HG03066 (cell line): ENCODE results near the gene LMAN2L.

ENCODE experiments used
- ATAC-seq: cut with Tn5 transposase; IDR thresholded peaks from one replicate; pipeline ENCODE4 v1.9.1; 2021; ENCODE audit warnings: low read depth; ENCODE audit not compliant: unreplicated experiment

Gene LMAN2L, protein sequence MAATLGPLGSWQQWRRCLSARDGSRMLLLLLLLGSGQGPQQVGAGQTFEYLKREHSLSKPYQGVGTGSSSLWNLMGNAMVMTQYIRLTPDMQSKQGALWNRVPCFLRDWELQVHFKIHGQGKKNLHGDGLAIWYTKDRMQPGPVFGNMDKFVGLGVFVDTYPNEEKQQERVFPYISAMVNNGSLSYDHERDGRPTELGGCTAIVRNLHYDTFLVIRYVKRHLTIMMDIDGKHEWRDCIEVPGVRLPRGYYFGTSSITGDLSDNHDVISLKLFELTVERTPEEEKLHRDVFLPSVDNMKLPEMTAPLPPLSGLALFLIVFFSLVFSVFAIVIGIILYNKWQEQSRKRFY

DNA sequence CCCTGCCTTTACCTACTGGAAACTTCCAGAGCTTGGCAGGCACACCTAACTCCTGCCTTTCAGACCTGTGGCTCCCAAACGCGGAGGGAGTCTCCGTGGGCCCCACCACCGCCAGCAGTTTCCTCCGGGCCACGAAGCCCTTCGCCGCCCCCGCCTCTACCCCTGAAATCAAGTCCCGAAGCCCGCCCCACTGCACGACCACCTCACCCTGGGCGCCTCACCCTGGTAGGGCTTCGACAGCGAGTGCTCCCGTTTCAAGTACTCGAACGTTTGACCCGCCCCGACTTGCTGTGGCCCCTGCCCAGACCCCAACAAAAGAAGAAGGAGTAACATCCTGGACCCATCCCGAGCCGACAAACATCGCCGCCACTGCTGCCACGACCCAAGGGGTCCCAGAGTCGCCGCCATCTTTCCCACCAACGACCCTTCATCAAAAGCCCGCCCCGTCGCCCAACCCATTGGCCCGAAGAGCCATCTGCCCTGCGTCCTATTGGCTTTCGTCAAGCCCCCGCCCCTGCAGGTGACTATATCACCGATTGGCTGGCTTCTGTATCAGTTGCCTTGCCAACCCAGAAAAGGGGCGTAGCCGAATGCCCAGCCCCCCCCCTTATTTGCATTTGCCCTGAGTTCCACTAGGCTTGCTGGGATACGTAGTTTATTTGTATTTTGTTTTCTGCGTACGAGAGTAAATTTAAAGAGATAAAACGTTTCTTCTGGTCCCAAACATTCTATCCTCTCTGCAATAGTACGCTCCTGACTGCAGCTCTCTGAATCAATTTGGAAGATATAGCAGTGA is at the start of gene LMAN2L:
Gene LMAN2L (minus strand): TSS at position 432 of the 796 bp plus-strand sequence. CDS start 24 bp downstream, at position 408.
- ATAC-seq: peak; percentile 97

DNA sequence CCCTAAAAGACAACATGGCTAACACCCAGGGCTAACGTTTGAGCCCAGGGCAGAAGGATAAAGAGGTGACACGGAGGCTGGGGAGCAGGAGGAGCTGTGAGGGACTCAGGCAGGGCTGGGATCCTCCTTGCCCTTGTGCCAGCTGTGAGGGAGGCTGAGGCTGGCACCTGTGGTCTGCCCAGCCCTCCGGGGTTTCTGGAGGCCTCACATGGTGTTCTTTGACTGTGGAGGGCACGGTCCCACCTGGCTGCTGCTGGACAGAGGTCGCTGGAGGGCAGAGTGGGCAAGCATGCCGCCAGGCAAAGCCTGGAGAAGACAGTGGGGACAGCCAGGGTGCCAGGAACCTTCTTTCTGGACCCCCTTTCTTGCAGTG is 49.4 kb upstream of the LMAN2L start:
- ATAC-seq: no peak

DNA sequence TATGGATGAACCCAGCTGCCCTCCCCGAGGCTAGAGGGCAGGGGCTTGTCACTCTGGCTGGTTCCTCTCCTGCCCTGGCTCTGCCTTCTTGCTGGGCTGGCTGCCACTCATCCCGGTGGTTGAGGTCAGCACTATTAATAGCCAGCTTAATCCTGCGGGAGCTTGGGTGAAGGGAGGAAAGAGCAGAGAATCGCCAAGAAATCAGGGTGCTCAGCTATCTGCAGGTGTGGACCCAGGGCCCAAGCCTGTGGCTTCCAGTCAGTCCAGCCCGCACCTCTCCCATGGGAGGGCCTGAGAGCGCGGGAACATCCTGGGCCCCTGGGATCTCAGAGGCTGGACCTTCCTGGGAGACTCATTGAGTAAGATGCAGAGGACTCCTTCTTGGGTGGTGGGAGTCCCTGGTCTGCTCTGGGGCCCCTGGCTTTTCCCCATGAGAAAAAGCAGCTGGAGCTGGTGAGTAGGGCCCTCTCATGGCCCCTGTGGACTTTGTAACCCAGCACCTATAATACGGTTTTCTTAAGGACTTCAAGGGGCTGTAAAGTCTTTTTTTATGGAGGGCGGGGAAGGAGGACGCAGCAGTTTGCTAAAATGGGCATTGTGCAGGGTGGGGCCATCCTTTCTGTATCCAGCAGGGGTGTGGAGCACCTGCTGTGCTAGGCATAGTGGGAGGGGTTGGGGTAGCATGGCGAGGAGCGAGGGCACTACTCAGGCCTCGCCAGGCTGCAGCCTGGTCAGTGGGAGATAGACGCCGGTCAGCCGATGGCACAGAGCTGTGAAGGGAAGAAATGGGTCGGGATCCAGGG is 48.8 kb upstream of the LMAN2L start:
- ATAC-seq: no peak

DNA sequence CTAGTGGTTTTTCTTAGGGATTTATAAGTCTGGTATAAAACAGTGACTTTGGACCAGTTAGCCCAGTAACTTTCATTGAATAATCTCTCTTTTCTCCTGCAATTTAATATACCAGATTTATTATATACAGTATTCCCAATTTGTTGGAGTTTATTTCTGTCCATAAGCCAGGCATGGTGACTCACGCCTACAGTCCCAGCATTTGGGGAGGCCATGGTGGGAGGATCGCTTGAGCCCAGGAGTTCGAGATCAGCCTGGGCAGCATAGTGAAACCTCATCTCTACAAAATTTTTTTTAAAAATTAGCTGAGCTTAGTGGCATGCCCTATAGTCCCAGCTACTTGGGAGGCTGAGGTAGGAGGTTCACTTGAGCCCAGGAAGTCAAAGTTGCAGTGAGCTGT is 47.5 kb upstream of the LMAN2L start:
- no peak for ATAC-seq

DNA sequence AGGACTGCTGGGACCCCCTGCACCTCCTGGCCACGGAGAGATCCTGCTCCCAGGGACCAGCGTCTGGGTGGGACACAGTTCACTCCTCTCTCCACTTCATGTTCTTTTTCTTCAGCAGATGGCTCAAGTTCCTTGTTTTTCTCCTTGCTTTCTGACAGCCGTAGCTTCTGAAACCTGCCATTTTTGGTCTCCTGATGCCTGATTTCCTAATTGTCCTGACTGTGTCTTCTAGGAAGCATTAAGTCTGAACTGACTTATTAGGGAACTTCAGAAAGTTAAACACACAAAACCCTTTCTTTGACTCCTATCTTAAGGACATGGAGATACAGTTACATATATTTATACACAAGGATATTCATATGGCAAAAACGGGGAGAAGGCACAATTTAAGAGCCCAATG is 43.5 kb upstream of the LMAN2L start:
- no peak for ATAC-seq

DNA sequence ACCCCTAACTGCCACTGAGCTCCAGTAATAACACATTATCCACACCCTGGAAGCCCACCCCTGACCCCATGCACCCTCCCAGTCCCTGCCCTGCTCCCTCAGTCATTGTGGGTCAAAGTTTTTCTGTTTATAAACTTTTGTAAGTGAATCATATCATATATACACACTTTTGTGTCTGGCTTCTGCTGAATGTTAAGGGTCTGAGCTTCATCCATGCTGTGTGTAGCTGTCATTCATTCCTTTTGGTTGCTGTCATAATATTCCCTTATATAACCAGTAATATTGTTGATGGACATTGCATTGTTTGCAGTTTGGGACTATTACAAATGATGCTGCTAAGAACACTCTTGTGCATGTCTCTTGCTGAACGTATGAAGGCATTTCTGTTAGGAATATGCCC is 35.3 kb upstream of the LMAN2L start:
- no peak for ATAC-seq

DNA sequence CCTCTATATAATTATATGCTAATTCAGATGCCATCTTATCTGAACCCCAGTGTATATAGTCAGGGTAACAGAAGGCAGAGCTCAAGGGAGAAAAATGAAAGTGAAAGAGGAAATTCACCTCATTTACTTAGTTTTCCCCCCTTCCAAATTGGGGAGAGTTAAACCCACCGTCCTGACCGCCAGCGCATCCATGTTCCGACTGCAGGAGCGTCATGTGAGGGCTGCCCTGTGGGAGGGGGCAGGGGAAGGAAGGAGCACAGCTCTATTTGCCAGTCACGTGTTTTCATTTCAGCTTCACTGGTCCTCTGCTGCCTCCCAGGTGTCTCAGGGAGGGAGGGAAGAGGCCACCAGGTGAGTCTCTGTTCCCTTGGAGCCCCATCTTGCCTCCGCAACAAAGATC is 34.1 kb upstream of the LMAN2L start:
- ATAC-seq: no peak

DNA sequence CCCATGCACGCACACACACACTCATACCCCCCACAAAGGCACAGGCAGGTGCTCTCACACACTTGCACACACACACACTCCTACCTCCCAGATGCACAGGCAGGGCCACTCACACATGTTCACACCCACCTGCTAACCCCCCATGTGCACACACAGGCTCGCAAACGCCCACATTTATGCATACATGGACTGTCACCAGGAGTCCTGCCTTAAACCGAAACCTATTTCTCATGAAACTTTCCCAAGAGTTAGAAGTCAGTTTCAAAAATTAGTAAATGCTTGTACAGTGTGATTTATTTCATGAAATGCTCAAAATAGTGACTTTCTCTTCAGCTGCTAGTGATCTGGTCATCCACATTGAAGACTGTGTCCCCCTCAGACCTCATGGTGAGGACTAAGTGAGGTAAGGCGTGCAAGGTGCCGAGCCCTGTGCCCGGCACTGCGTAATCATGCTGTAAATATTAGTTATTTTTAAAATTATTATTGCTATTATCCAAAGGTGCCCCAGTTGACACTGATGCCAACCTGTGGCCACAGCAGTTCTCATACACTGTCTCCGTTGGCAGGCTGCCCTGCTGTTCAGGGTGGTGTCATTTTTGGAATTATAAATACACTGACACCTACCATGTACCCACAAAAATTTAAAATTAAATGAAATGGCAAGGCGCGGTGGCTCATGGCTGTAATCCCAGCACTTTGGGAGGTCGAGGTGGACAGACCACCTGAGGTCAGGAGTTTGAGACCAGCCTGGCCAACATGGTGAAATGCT is 33.2 kb upstream of the LMAN2L start:
- peak; percentile 43 for ATAC-seq

DNA sequence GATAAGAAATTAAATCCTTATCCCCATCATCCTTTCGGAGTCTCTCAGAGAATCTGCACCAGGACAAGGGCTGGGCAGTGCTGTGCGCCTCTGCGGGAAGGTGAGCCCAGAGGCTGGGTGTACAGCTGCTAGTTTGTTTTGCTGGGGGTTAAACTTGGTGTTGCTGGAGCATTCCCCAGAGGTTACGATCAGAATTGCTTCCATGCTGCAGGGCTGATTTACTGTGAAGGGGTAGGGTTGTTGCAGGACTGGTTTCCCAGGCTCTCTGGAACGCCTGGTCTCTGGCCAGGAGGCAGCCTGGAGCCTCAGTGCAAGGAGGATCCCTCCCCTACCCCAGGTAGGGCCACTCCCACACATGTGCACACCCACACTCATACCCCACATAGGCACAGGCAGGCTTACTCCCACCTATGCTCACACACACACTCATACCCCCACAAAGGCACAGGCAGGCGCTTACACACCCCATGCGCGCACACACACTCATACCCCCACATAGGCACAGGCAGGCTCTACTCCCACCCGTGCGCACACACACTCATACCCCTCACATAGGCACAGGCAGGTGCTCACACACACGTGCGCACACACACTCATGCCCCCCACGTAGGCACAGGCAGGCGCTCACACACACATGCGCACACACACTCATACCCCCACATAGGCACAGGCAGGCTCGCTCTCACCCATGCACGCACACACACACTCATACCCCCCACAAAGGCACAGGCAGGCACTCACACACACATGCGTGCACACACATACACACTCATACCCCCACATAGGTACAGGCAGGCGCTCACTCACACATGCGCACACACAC is 32.1 kb upstream of the LMAN2L start:
- no peak for ATAC-seq

DNA sequence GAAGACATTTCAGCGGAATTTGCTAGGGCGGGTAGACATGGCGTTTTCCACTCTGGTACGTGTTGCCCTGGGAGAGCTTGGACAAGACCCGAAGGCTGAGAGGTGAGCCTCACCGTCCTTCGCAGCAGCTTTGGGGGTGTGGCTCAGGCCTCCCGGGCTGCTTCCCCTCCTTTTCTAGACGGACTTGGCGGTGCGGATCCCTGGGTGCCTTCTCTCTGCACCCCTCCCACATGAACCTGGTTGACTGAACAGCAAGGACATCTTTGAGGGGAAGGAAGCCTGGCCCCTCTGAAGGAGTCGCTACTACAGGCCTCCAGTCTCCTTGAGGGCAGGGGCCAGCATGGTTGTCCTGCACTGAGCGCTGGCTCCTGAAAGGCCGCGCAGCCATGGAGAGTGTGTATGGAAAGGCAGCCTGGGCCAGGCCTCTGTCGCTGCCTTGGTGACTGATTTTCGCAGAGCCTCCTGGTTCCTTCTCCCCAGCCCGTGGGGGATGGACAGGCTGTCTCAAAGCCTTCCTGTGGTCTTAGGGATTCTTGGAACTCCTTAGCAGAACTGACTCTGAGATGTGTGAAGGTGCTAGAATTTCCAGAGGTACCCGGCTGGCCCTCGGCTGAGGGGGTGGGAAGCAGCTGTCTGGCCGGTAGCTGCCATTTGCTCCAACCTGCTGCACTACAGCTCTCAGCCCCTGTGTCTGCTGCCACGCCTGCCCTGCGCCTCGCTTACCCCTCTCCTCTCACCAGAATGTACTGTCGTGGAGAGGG is 30.8 kb upstream of the LMAN2L start:
- ATAC-seq: no peak

DNA sequence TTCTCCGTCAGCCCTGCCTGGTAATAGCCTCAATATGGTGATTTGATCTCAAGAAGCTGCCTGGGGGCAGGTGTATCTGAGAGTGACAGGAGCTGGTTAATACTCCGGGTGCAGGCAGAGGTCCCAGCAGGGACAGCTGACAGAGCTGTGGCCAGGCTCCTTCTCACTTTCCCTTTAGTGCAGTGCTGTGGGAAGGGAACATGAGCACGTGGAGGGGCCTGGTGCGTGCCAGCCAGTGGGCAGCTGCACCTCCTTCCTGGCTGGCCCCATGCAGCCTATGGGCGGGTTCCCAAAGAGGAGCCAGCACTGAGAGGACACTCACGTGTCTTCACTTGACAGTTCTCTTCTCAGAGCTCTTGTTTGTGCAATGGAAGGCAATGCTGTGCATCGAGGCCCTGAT is 29.9 kb upstream of the LMAN2L start:
- ATAC-seq: no peak

DNA sequence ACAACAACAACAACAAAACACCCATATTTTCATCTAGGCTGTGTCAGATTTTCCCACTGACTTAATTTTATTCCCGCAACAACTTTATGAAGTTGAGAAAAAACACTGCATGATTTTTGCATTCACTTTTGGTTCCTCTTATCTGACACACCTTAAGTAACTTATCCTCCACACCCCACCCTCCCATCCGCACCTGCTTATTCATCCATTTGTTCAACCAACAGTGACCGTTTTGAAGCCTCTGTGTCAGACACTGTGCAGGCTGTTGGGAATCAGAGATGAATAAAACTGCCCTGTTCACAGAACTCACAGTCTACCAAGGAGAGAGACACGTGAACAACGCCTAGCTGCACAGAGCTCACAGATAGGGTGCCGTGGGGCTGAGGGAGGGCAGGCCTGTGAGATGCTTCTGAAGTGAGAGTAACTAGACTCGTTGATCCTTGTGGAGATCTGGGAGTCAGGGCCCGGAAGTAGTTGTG is 28.3 kb upstream of the LMAN2L start:
- no peak for ATAC-seq

DNA sequence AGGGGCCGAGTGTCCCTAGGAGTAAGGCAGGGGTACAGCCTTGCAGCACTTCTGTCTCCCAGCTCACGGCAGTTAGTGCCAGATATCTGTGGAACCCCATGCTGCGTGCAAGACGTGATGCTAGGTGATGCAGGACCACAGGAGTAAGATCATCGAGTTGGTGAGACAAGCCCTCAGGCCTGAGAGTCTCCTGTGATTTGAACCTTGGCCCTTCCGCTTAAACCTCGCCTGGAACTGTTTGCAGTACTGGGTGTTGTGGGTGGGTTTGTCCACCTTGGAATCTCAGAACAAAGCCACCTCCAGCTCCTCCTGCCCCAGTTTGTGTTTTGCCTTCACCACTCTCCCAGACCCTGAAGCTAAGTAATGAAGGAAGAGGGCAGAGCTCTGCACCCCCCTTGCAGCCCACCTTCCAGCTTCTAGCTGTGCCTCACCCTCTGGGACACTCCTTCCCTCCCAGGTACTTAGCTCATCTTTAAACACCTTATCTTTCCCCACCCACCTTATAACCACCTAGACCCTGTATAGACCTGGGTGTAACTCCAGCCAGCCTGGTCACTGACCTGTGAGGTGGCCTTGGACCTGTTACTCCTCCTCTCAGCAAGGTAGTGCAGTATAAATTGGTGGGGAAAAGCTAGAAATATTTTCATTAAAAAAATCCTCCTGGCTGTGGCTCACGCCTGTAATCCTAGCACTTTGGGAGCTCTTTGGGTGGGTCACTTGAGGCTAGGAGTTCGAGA is 27.4 kb upstream of the LMAN2L start:
- no peak for ATAC-seq

DNA sequence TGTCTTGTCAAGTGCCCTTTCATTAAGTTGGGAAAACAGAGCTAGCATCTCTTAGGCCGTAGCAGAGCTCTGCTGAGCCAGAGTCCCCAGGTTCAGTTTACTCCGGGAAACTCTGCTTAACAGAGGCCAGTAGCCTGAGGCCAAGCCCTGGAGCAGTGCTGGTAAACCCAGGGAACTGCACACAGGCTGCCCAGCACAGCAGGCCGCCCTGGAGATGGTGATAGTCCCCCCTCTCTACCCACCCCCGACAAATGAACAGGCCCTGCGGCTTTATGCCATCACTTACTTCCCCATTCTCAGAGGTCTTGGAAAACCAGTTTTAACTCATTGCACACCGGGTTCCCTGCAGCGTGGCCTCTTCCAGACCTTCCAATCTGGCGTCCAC is 24.4 kb upstream of the LMAN2L start:
- no peak for ATAC-seq

DNA sequence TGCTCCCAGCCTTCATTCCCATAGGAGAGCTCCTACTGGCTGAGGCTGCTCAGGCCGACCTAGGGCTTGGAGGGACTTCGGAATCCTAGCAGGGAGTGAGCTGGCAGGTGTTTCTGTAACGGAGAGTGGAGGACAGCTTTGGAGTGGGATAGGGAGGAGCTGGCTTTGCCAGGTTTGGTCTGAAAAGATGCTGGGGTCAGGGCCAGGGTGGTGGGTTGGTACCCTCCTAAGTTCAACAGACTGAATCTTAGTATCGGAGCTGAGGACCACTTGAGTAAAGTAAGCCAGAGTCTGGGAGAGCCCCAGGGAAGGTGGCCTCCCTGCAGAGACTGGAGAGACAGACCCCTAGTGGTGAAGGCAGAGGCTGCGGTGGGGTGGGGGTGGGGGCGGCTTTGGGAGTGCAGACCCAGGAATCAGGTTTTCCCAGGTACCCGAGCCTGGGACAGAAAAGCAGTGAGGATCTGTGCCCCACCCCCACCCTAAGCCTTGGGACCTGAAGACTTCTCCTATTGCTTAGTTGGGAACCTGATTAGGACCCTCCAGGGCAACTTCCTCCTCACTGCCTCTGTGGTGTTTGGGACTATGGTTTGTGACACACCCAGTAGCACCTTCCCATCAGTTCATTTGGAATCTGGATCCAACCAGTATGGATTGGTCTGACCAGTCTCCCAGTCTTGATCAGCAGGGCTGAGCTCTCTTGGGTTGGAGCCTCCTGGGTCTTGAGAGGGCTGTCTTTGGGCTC is 23.8 kb upstream of the LMAN2L start:
- no peak for ATAC-seq

DNA sequence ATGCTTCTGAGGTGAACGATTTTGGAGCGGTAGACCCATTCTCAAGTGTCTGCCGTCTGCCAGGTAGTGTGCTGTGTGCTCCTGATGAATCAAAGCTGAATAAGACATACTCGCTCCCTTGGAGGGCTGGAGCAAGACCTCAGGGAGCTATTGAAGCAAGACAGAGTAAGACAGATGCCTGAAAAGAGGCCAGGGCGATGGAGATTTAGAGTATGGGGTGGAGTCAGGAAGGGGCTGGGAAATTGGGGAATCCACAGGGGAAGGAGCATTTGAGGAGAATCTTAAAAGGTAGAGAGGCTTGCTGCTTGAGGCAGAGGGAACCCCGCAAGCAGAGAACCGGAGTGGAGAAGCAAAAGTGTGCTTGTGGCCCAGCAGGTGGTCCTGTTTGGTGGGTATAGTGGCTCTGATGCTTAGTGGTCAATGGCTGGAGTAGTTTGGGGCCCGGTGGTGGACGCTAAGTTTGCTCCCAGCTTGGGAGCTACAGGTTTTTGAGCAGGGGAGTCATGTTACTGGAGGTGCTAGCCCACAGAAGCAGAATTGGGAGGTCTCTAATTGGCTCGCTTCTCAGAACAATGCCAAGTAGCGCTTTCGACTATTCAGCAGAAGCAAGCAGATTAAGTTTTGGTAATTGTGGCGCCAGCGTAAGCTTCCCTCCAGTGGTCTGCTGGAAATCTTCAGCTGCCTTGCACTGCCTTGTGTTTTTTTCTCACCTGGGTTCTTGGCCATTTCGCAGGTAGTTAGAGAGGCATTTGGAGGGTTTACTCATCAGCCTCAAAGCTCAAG is 22.9 kb upstream of the LMAN2L start:
- ATAC-seq: no peak
